Prostate gland (tissue), 2 donors: ENCODE results near the gene SREBF1. TPM values are rescaled to one million over a fixed set of nuclear protein-coding genes. Genes with fewer than 3 reads are reported as not detected.

Experiments used
- DNase-seq: peaks from one replicate; pipeline ENCODE4 v3.0.0-alpha.2; 2019; ENCODE audit warnings: low spot score
- H3K27ac ChIP-seq, 2 donors: fragments of 200-600 bp; sonication (generic); 2 replicates each; pipeline ENCODE4 v1.5.1; 2017 to 2019
- H3K27me3 ChIP-seq: fragments of 200-600 bp; sonication (generic); replicated peaks from 2 replicates; pipeline ENCODE4 v1.5.1; 2019; ENCODE audit not compliant: insufficient read depth
- H3K36me3 ChIP-seq, 2 donors: fragments of 200-600 bp; sonication (generic); 1 replicate in 1 of 2; 2 replicates in 1 of 2; pipeline versions ENCODE4 v1.5.1 to v1.8.1; 2017 to 2019
- H3K4me1 ChIP-seq: fragments of 200-600 bp; sonication (generic); replicated peaks from 2 replicates; pipeline ENCODE4 v1.5.1; 2019
- H3K4me3 ChIP-seq, 2 donors: fragments of 200-600 bp; sonication (generic); 2 replicates each; pipeline ENCODE4 v1.5.1; 2017 to 2019
- H3K9me3 ChIP-seq: fragments of 200-600 bp; sonication (generic); 2 replicates; pipeline ENCODE4 v1.5.1; 2017
- POLR2A ChIP-seq: fragments of 450-650 bp; IDR thresholded peaks from one replicate; pipeline ENCODE4 v1.6.1; 2016; ENCODE audit warnings: antibody characterized with exemption, mild to moderate bottlenecking
- POLR2AphosphoS5 ChIP-seq: sonication (generic); formaldehyde crosslinking; IDR thresholded peaks from one replicate; pipeline ENCODE4 v1.6.1; 2017; ENCODE audit warnings: antibody characterized with exemption
- WGBS: methylation state at CpG from one replicate; pipeline ENCODE4 v1.1.5; 2018; 5-methylcytosine and 5-hydroxymethylcytosine counted together
- intact Hi-C: fragments of 100-400 bp; cut with DNase I; formaldehyde crosslinking; loops from one replicate; pipeline ENCODE4 v1.14.2; 2022
- total RNA-seq, 2 donors: library from RNA; depleted of rRNA; stranded (reverse); fragments of >200 nt; gene quantifications; one replicate each; pipeline ENCODE4 v1.1.0, GENCODE V29; 2016
- TF ChIP-seq, protein P1 (sequence below), 4 experiments: fragments of 200-600 bp in 2 of 4; fragments of 450-650 bp in 2 of 4; sonication (generic) in 2 of 4; IDR thresholded peaks; 1 replicate in 3 of 4; 2 replicates in 1 of 4; pipeline ENCODE4 v1.5.1; 2016 to 2019; ENCODE audit warnings: antibody characterized with exemption in 4 of 4, mild to moderate bottlenecking in 2 of 4, moderate library complexity in 2 of 4

Gene SREBF1
- total RNA-seq, 2 donors from 2014 or later, result 134 to 299 TPM

DNA sequence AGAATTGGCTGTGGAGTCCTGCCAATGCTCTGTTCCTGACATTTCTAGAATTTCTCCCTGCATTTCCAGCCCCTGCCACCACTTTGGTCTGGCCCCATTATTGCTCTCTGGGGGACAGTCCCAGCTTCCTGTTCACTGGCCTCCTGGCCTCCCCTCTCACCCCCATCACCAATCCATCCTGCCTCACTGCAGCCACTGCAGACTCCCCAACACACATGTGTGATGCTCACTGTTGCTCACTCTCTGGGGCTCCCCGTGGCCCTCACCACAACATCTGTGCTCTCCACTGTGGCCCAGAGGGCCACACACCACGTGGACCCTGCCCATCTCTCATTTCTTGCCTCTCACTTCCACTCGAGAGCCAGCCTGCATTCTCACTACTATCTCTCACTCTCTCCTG lies 64.6 kb downstream of the SREBF1 start:
- TF ChIP-seq POLR2AphosphoS5, result no peak
- TF ChIP-seq, protein P1, sequence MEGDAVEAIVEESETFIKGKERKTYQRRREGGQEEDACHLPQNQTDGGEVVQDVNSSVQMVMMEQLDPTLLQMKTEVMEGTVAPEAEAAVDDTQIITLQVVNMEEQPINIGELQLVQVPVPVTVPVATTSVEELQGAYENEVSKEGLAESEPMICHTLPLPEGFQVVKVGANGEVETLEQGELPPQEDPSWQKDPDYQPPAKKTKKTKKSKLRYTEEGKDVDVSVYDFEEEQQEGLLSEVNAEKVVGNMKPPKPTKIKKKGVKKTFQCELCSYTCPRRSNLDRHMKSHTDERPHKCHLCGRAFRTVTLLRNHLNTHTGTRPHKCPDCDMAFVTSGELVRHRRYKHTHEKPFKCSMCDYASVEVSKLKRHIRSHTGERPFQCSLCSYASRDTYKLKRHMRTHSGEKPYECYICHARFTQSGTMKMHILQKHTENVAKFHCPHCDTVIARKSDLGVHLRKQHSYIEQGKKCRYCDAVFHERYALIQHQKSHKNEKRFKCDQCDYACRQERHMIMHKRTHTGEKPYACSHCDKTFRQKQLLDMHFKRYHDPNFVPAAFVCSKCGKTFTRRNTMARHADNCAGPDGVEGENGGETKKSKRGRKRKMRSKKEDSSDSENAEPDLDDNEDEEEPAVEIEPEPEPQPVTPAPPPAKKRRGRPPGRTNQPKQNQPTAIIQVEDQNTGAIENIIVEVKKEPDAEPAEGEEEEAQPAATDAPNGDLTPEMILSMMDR (IDR thresholded peaks at IDR 0.05), result no peak
- TF ChIP-seq POLR2A, result no peak
- Histone ChIP-seq H3K9me3 (no peaks in the 10 kb centered on the region), H3K27me3 (no peaks in the 10 kb centered on the region), H3K4me3 (no peak overlapping the region), H3K27ac (peak overlapping the region in 1 of 2 donors; percentile 51), H3K36me3 (no peaks in the 10 kb centered on the region), H3K4me1 (peaks cover 22% of the 10 kb centered on the region)
- 63% methylated on average over 3 of the region's 3 CpGs for WGBS
- no peak for DNase-seq
- intact Hi-C loops, result no loop called here

DNA sequence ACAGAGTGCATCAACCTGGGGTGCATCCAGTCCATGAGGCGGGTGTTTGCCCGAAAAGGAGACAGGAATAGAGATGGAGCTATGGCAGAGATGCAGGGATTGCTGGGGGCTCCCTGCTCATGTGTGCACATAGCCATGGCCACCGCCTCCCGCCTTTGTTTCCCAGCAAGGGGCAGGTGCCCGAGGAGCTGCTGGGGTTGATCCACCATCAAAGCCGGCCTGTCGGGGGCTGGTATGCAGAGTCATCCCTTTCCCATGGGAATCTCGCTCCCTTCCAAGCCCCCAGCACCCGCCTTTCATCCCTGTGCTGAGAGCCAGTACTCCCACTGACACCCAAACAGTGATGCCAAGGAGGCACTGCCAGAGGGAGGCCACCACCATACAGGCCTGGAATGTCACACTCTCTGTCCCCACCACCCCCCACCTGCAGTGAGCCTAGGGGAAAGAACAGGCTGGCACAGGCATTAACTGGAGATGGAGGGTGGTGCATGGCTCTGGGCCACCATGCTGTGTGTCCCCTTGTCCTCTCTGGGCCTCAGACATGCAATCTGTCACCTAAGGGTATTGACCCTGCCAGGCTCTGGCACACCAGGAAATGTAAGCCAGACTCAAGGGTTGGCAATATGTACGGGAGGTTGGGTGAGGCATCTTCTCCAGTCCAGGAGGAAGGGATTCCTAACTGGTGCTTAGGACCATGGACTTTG lies 65.1 kb downstream of the SREBF1 start:
- WGBS, result 92% methylated on average over 9 of the region's 10 CpGs
- intact Hi-C loops, result no loop called here
- H3K36me3 ChIP-seq, result no peaks in the 10 kb centered on the region
- TF ChIP-seq, protein P1 (IDR thresholded peaks at IDR 0.05), result no peak
- TF ChIP-seq POLR2AphosphoS5 (no peak), POLR2A (no peak)
- H3K27ac ChIP-seq, result peak overlapping the region in 1 of 2 donors; percentile 51
- no peaks in the 10 kb centered on the region for H3K27me3 ChIP-seq
- no peaks in the 10 kb centered on the region for H3K9me3 ChIP-seq
- no peak for DNase-seq
- no peak overlapping the region for H3K4me3 ChIP-seq
- peaks cover 22% of the 10 kb centered on the region for H3K4me1 ChIP-seq

DNA sequence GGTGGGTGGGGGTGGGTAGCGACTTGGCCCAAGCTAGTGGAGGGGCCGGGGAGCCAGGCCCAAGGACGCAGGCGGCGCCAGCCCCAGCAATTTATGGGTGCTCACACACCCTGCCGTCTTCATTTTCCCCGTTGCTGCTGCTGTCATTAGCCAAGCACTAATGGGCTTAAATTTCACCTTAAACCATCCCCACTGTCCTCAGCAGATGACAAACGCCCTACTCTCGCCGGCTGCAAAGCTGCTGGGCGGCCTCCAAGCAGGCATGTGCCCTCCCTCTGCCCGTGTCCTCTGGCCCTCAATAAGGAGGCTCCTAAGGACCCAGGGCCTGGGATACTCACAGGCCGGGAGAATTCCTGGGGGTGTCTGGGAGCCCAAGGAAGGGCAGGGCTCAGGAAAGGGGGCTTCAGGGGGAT lies 66.1 kb downstream of the SREBF1 start:
- Histone ChIP-seq H3K27me3 (no peaks in the 10 kb centered on the region), H3K4me3 (no peak overlapping the region), H3K27ac (peak overlapping the region; percentile 58 to 60), H3K36me3 (no peaks in the 10 kb centered on the region), H3K4me1 (peaks cover 26% of the 10 kb centered on the region), H3K9me3 (no peaks in the 10 kb centered on the region)
- WGBS, result 64% methylated on average over 13 of the region's 13 CpGs
- no peak for DNase-seq
- TF ChIP-seq, protein P1 (IDR thresholded peaks at IDR 0.05), result no peak
- TF ChIP-seq POLR2AphosphoS5, result no peak
- no peak for TF ChIP-seq POLR2A
- intact Hi-C loops, result no loop called here

DNA sequence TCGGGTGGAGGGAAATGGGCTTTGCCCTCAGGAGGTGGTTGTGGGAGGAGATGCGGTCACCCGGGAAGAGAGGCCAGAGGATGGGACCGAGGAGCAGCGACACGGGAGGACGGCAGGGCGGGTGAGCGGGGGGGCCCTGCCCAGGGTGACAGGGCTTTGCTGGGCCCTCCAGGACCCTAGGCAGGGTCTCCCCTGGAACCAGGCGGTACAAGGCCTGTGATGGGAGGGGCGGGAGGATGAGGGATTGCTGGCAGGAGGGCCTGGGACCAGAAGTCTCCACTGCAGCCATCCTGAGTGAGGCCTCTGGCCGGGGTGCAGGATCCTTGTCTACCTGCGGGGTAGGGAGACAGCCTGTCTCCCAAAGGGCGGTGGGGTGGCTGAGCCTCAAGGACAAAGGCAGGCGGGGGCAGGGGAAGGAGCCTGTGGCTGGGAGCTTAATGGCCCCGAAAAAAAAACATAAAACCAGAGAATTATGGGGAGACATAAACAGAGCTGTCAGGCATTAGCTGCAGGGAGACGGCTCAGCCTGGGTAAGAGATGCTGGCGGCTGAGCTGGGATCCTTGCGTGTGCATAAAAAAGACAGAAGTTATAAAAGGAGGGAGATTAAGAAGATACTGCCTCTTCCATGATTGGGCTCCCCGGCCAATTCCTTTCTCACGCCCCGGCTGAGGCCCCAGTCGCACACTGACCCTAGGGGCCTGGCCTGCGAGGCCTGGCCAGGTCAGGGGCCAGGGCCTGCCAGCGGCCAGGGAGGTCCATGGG lies 66.7 kb downstream of the SREBF1 start:
- peaks cover 26% of the 10 kb centered on the region for H3K4me1 ChIP-seq
- no peaks in the 10 kb centered on the region for H3K27me3 ChIP-seq
- no peak overlapping the region for H3K4me3 ChIP-seq
- intact Hi-C loops, result no loop called here
- 67% methylated on average over 25 of the region's 25 CpGs for WGBS
- DNase-seq, result no peak
- no peaks in the 10 kb centered on the region for H3K36me3 ChIP-seq
- no peaks in the 10 kb centered on the region for H3K9me3 ChIP-seq
- peak overlapping the region; percentile 58 to 60 for H3K27ac ChIP-seq
- TF ChIP-seq POLR2A (no peak), POLR2AphosphoS5 (no peak)
- TF ChIP-seq, protein P1 (IDR thresholded peaks at IDR 0.05), result no peak
